Measurements from ENCODE around the gene AOC3.
A peak's percentile ranks its signal among the peaks of the same experiment; 100 is the strongest.
"Not testable (repeated sequence)": the region's sequence is repeated elsewhere in the genome, so short reads cannot be mapped to it uniquely, and the experiment has no call there.

Gene AOC3

GRCh38 chr17:42844761-42845555 is 6.0 kb upstream of the AOC3 start:
- DNase-seq (ENCODE audit: low read depth), result no peak

GRCh38 chr17:42845556-42845917 is 5.5 kb upstream of the AOC3 start:
- DNase-seq (ENCODE audit: low read depth), result no peak

- DNase-seq (ENCODE audit: low read depth), result peak; percentile 22
These were observed 4.9 kb upstream of the AOC3 start for GRCh38 chr17:42845918-42846593.

- no peak for DNase-seq (ENCODE audit: low read depth)
These were observed 4.3 kb upstream of the AOC3 start for GRCh38 chr17:42846594-42847280.

- no peak for DNase-seq (ENCODE audit: low read depth)
These were observed 2.9 kb upstream of the AOC3 start for GRCh38 chr17:42848093-42848492.

- DNase-seq (ENCODE audit: low read depth), result no peak
These were observed 2.0 kb upstream of the AOC3 start for GRCh38 chr17:42849031-42849430.

GRCh38 chr17:42849451-42850181 is 1.4 kb upstream of the AOC3 start:
- DNase-seq (ENCODE audit: low read depth), result no peak

GRCh38 chr17:42851371-42852240 is 607 bp downstream of the AOC3 start:
- DNase-seq (ENCODE audit: low read depth), result not testable (repeated sequence)

- DNase-seq (ENCODE audit: low read depth), result no peak
These were observed 1.4 kb downstream of the AOC3 start for GRCh38 chr17:42852351-42852750.

GRCh38 chr17:42853004-42853403 is 2.0 kb downstream of the AOC3 start:
- no peak for DNase-seq (ENCODE audit: low read depth)

GRCh38 chr17:42853597-42853967 is 2.6 kb downstream of the AOC3 start:
- no peak for DNase-seq (ENCODE audit: low read depth)

GRCh38 chr17:42853968-42854790 is 3.2 kb downstream of the AOC3 start:
- DNase-seq (ENCODE audit: low read depth), result no peak

GRCh38 chr17:42855048-42855596 is 4.1 kb downstream of the AOC3 start:
- DNase-seq (ENCODE audit: low read depth), result no peak

GRCh38 chr17:42856093-42856492 is 5.1 kb downstream of the AOC3 start:
- not testable (repeated sequence) for DNase-seq (ENCODE audit: low read depth)

- DNase-seq (ENCODE audit: low read depth), result not testable (repeated sequence)
These were observed 5.5 kb downstream of the AOC3 start for GRCh38 chr17:42856516-42856915.

- DNase-seq (ENCODE audit: low read depth), result no peak
These were observed 6.4 kb downstream of the AOC3 start for GRCh38 chr17:42857389-42857788.

- no peak for DNase-seq (ENCODE audit: low read depth)
These were observed 14.7 kb downstream of the AOC3 start for GRCh38 chr17:42865638-42866094.

- no peak for DNase-seq (ENCODE audit: low read depth)
These were observed 15.2 kb downstream of the AOC3 start for GRCh38 chr17:42866216-42866615.

GRCh38 chr17:42866631-42867575 is 15.9 kb downstream of the AOC3 start:
- no peak for DNase-seq (ENCODE audit: low read depth)

All from activated T-cell treated with anti-CD3 and anti-CD28 coated beads for 24 hours (primary cell).